Esophagus squamous epithelium (tissue), 4 donors: ENCODE data around the gene CHD6.

Experiments
- POLR2A ChIP-seq, 4 donors: fragments of 450-650 bp; IDR thresholded peaks; one replicate each; pipeline ENCODE4 v1.6.1; 2017; ENCODE audit warnings: antibody characterized with exemption in 4 of 4, mild to moderate bottlenecking in 4 of 4, moderate library complexity in 3 of 4
- TF ChIP-seq, protein P1 (sequence below), 6 experiments: fragments of 450-650 bp in 4 of 6; fragments of 200-600 bp in 2 of 6; sonication (generic) in 2 of 6; IDR thresholded peaks; one replicate each; pipeline ENCODE4 v1.5.1; 2016 to 2019; ENCODE audit warnings: antibody characterized with exemption in 6 of 6, mild to moderate bottlenecking in 4 of 6, moderate library complexity in 4 of 6

DNA sequence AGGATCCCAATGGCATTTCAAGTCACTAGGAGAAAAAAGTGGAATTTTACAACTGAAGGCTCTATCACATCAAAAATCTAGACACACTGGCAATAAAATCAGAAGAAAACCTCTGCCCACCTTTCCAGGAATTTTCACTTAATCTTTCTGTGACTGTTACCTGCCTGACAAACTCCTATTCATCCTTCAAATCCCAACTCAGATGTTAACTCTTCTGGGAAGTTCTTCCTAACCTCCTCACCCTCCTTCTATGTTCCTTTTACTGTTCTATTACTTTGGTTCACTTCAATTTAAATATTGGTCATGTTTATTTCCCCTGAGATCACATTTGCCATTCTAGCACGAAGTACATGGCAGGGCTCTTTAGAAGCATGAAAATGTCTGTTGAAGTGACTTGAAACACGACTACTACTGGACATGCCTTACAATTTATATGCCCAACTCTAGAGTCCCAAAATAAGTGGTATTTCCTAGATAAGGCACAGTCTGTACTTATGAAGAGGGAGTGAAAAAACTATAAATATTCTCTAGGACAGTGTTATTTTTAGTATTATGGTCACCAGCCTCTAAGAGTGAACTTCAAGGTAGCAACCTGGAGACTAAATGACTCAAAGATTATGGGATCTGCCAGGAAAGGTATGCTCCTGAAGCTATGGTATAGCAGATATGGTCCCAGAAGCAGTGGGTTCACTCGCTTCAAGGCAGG lies 17.1 kb downstream of the CHD6 start:
- TF ChIP-seq, protein P1, sequence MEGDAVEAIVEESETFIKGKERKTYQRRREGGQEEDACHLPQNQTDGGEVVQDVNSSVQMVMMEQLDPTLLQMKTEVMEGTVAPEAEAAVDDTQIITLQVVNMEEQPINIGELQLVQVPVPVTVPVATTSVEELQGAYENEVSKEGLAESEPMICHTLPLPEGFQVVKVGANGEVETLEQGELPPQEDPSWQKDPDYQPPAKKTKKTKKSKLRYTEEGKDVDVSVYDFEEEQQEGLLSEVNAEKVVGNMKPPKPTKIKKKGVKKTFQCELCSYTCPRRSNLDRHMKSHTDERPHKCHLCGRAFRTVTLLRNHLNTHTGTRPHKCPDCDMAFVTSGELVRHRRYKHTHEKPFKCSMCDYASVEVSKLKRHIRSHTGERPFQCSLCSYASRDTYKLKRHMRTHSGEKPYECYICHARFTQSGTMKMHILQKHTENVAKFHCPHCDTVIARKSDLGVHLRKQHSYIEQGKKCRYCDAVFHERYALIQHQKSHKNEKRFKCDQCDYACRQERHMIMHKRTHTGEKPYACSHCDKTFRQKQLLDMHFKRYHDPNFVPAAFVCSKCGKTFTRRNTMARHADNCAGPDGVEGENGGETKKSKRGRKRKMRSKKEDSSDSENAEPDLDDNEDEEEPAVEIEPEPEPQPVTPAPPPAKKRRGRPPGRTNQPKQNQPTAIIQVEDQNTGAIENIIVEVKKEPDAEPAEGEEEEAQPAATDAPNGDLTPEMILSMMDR (IDR thresholded peaks at IDR 0.05) = no peak
- TF ChIP-seq POLR2A (IDR thresholded peaks at IDR 0.05) = no peak
